NCI-H446 (cell line): ENCODE measurements around the gene CRTC2.
"Not testable (repeated sequence)": the region's sequence is repeated elsewhere in the genome, so short reads cannot be mapped to it uniquely, and the experiment has no call there.

Experiments used
- DNase-seq, 2 experiments: peaks; one replicate each; lab custom pipeline; 2025; lab: John Stamatoyannopoulos, UW

Gene CRTC2, protein sequence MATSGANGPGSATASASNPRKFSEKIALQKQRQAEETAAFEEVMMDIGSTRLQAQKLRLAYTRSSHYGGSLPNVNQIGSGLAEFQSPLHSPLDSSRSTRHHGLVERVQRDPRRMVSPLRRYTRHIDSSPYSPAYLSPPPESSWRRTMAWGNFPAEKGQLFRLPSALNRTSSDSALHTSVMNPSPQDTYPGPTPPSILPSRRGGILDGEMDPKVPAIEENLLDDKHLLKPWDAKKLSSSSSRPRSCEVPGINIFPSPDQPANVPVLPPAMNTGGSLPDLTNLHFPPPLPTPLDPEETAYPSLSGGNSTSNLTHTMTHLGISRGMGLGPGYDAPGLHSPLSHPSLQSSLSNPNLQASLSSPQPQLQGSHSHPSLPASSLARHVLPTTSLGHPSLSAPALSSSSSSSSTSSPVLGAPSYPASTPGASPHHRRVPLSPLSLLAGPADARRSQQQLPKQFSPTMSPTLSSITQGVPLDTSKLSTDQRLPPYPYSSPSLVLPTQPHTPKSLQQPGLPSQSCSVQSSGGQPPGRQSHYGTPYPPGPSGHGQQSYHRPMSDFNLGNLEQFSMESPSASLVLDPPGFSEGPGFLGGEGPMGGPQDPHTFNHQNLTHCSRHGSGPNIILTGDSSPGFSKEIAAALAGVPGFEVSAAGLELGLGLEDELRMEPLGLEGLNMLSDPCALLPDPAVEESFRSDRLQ

DNA sequence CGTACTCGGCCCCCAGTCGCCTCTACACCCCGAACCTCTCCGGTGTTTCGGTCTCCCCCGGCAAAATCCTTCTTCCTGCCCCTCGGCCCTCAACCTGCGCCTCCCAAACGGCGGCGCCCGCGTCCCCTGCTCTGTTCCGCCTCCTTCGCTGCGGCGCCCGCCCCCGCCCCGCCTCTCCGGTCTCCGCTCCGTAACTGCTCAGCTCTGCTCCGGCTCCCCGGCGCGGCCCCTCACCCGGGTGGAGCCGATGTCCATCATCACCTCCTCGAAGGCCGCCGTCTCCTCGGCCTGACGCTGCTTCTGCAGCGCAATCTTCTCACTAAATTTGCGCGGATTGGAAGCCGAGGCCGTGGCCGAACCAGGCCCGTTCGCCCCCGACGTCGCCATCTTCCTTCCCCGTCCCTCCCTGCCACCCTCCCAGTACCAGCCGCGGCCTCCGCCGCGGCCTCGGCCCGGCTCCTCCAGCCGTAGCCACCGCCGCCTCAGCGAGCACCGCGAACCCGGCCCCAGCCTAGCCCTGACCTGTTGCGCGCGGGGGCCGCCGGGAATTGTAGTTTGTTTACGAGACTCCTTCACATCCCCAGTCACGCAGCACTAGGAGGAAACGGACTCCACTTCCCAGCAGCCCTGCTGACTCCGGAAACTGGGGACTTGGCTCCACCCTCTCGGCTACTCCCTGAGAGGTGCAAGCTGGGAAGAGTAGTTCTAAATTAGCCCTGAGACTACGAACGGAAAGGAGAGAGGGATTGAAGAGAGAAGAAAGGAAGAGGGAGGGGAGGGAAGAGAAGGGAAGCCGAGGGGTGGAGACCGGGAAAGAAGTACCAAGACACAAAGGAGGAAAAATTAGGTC lies at the start of gene CRTC2:
TSS of gene CRTC2 (minus strand) at position 502 of the 850 bp plus-strand sequence. CDS start at position 387, 115 bp downstream.
- peak; percentile 98 for DNase-seq

DNA sequence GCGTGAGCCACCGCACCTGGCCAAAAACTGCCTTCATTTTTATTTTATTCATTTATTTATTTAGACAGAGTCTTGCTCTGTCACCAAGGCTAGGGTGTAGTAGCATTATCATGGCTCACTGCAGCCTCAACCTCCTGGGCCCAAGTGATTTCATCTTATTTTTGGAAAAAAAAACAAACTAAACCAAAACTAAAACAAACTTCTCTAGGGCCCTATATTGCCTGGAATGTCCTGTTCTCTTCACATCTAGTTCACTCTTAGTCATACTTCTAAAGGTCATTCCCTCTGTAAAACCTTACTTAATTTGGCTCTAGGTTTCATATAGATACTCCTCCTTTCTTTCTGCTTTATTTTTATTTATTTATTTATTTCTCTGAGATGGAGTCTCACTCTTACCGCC lies 47.7 kb upstream of the CRTC2 start:
- no peak for DNase-seq

DNA sequence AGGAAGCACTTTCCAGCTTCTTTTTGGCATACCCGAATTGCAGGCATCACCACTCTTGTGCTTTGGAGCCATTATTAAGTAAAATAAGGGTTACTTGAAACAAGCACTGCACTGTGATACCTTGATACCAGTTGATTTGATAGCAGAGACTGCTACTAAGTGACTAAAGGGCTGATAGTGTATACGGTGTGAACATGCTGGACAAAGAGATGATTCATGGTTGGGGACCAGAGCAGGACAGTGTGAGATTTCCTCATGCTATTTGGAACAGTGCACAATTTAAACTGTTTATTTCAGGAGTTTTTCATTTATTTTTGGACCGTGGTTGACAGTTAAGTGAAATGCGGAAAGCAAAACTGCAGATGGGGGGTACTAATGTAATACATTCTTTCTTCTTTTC lies 42.0 kb upstream of the CRTC2 start:
- DNase-seq = no peak

DNA sequence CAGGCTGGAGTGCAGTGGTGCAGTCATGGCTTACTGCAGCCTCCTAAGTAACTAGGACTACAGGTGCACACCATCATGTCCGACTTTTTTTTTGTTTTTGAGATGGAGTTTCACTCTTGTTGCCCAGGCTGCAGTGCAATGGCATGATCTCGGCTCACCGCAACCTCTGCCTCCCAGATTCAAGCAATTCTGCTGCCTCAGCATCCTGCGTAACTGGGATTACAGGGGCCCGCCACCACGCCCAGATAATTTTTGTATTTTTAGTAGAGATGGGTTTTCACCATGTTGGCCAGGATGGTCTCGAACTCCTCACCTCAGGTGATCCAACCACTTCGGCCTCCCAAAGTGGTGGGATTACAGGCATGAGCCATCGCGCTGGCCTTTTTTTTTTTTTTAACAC lies 38.5 kb upstream of the CRTC2 start:
- DNase-seq = not testable (repeated sequence)

DNA sequence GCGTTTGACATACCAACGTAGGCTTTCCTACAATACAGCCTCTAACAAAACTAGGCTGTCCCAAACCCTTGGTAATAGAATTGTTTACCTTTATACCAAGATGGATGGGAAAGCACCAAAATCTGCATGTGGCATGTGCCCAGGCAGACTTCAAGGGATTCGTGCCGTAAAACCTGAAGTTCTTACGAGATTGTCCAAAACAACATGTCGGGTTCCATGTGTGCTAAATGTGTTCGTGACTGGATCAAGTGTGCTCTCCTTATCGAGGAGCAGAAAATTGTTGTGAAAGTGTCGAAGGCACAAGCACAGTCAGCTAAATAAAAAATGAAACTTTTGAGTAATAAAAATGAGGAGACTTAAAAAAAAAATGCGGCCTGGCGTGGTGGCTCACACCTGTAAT lies 37.2 kb upstream of the CRTC2 start:
- no peak for DNase-seq

DNA sequence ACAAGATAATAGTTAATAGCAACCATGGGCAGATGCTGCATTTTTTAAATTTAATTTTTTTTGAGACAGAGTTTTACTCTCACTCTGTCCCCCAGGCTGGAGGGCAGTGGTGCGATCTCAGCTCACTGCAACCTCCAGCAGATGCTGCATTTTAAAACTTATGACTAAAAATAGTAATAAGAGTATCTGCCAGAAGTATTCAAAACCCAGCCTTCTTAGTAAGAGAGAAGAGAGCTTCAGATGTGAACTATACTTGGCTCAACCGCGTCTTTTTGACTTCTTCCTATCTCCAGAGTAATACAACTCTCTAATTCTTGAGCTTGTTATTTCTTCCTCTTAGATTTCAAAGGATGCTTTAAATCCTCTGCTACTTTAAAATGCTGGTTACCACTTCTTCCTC lies 36.8 kb upstream of the CRTC2 start:
- DNase-seq = no peak

DNA sequence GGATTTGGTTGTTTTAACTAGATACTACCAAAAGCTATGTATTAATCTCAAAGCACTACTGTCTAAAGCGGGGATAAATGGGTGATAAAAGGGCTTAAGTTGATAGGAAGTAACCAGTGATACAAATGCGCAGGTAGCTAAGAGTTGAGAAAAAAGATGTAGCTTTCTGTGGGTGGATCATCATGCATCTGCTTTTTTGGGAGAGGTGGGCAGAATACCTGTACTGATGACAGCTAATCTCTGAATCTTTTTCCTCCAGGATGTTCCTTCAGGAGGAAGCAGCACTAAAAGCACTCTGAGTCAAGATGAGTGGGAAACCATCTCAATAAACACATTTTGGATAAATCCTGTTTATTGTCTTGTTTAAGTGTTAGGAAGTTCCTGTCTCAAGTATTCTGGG lies 33.4 kb upstream of the CRTC2 start:
- no peak for DNase-seq

DNA sequence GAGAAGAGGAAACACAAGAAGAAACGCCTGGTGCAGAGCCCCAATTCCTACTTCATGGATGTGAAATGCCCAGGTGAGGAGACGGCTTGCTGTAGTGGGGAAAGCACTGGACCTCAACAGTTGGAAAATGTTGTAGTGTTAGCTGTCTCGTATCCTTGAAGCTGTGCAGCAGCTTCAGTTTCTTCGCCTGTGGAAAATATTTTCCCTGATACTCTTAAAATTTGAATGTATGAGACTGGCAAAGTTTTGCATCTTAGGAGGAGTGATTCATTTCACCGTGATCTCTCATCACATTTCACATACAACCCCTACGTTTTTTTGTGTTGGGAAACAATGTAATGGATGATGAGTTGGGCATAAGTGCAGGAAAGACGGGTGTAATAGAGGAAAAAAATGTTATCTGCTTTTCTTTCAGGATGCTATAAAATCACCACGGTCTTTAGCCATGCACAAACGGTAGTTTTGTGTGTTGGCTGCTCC lies 32.8 kb upstream of the CRTC2 start:
- DNase-seq = no peak

DNA sequence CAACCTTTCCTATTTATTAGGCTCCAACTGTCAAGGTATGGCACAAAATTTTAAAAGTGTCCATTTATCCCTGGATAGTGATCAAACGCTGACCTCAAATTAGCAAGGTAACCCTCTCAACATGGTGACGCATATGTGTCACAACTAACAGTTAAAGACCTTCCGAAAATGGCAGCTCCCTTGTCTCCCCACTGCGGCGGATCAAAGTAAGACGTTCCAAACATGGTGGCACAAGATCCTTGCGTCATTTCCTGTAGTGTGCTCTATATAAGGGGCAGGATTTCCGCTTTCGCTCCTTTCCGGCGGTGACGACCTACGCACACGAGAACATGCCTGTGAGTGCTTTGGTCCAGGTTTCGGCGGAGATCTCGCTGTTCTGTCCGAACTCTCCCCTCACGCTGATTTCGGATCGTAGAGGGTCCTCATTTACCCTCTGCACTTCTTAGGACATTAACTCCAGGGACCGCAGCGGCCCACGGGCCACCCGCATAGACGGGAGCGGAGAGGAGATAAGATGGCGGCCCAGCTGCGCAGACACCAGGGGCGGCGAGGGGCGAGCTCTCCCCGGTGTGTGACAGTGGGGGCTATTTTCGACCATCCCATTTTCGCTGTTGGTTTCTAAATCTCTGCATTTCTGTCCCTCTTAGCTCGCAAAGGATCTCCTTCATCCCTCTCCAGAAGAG lies 32.2 kb upstream of the CRTC2 start, which contains the start of gene RPS27:
TSS of gene RPS27 (plus strand) at position 295 of the 683 bp plus-strand sequence. CDS start at position 330, 35 bp downstream.
- DNase-seq = peak; percentile 99

DNA sequence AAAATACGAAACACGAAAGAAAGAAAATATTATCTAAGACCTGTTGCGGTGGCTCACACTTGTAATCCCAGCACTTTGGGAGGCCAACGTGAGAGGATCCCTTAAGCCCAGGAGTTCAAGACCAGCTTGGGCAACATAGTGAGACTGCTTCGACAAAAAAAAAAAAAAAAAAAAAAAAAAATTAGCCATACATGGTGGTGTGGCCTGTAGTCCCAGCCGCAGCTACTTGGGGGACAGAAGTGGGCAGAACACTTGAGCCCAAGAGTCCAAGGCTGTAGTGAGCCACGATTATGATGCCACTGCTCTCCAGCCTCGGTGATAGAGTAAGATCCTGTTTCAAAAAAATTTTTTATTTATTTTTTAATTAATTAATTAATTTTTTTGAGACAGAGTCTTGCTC lies 29.2 kb upstream of the CRTC2 start:
- no peak for DNase-seq

DNA sequence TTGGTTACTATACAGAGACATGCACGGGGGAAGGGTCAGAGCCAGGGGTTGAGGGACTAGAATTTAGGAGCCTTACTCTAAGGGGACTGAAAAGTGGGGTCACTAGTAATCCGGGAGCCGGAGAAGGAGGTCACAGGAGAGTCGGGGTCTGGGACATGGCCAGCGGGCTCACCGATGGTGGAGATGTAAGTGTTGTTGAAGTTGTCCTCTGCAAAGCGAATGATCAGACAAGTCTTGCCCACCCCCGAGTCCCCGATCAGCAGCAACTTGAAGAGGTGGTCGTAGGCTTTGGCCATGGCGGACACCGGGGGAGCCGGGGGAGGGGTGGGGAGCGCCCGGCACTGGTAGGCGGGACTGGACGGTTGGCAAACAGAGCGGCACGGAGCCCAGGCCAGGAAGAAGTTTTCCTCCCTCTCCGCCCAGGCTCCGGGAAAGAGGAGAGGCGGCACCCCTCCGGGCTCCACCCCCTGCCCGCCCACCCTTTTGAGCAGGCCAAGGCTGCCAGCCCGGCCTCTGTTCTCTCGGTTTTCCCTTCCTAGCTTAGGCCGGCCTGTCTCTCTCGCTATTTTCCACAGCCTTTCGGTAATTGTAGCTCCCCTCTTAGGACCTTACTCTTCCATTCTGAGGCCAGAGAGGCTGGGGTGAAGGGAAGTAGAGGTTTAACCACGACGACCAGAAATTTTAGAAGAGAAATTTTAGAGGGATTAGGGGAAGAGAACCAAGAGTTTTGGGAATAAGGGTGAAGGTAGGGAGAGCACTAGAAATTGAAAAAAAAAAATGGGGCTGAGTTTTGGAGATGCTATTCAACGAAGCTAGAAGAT lies 27.7 kb upstream of the CRTC2 start, which contains the start of gene RAB13:
TSS of gene RAB13 (minus strand) at position 399 of the 821 bp plus-strand sequence. CDS start at position 296, 103 bp downstream.
- peak; percentile 82 to 93 for DNase-seq

DNA sequence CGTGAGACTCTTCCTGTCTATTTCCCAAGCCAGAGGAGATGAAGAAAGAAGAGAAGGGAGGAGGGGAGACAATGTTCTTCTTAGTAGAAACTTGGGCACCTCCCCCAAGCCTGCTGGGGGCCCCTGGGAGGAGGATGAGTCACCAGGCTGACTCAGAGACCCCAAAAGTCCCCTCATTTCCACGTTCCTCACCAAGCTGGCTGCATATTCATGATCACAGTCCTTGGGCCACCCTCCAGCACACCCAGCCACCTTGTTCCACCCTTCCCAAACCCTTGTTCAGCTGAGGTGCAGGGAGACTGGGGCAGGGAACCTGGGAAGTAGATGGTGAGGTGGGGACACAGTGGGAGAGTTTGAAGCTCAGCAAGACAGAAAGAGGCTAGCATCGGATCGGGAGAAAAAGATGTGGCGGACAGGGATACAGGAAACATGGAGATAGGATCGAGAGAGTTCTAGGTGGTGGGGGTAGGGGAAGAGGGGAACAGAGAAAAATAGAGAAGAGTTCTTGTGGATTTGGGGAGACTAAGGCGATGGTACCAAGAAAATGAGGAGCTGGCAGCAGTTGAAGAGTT lies 27.0 kb upstream of the CRTC2 start:
- DNase-seq = no peak

DNA sequence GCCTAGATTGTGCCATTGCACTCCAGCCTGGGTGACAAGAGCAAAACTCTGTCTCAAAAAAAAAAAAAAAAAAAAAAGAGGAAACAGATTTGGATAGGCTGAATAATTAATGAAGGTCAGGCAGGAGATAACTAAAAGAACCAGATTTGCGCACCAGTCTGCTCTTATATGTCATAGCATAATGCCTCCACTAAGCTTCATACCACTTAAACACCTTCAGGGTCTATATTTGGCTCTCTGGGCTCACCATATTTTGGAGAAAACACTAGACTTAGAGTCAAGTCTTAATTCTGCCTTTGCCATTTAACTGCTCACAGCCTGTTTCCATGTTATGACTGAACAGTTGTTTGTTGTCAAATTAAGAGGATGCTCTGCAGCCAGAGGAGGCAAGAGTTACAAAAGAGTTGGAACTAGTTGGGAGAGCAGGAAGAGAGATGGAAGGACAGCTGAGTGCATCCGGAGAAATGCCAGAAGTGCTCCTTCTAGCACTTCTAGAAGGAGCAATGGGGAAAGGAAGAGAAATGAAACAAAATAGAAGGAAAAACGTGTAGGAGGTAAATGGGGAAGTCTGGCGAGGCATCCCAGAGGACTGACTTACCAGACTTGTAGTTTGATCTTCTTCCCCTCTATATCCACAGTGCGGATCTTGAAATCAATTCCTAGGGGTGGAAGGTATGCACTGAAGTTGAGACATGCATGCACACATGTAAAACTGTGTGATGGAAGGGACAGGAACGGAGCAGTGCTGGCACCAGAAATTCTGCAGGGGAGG lies 25.9 kb upstream of the CRTC2 start:
- DNase-seq = no peak

DNA sequence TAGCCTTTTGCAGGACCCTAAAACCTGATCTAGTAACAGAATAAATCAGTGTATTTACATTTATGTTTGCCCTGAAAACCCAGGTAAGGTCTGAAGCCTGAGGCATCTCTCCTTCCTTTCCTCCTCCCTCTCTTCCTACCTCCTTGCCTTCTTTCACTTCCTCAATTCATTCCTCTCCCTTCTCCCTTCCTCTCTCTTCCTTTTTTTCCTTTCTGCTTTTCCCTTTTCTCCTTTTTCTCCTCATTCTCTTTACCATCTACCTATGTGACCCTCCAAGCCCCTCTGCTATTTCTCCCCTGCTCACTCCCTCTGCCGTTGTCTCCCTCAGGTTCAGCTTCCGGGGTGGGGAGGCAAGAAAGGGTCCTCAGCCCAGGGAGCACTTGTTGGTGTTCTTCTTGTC lies 23.3 kb upstream of the CRTC2 start:
- DNase-seq = not testable (repeated sequence)

DNA sequence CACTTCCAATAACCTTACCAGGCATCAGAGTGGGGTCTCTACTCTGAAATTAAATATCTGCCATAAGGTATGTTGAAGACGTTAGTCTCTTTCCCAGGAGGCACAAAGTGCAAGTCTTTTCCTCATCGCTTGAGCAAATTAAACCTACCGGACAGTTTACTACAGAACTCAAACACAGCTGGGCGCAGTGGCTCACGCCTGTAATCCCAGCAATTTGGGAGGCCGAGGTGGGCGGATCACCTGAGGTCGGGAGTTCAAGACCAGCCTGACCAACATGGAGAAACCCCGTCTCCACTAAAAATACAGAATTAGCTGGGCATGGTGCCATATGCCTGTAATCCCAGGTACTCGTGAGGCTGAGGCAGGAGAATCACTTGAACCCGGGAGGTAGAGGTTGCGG lies 20.7 kb upstream of the CRTC2 start:
- DNase-seq = not testable (repeated sequence)

DNA sequence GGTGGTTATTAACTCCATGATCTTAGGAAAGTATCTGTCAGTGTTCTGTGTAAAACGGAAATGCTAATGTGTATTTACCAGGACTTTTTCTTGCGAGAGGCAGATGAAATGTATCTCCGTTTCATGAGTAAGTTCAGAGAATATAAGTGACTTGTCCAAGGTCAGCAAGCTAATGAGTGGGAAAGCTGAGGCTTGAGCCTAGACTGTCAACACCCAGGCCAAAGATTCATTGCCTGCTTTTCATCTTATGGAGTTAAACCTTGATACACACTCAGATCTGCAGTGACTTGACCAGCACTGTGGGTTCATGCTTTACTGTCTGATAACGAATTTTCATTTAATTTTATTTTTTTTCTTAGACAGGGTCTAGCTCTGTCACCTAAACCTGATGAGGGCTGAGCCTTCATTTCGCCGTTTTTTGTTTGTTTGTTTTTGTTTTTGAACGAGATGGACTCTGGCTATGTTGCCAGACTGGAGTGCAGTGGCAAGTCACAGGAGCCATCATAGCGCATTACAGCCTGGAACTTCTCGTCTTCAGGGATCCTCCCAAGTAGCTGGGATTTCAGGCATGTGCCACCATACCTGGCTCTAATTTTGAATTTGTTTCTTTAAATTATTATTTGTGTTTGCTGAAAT lies 20.0 kb upstream of the CRTC2 start:
- DNase-seq = no peak

DNA sequence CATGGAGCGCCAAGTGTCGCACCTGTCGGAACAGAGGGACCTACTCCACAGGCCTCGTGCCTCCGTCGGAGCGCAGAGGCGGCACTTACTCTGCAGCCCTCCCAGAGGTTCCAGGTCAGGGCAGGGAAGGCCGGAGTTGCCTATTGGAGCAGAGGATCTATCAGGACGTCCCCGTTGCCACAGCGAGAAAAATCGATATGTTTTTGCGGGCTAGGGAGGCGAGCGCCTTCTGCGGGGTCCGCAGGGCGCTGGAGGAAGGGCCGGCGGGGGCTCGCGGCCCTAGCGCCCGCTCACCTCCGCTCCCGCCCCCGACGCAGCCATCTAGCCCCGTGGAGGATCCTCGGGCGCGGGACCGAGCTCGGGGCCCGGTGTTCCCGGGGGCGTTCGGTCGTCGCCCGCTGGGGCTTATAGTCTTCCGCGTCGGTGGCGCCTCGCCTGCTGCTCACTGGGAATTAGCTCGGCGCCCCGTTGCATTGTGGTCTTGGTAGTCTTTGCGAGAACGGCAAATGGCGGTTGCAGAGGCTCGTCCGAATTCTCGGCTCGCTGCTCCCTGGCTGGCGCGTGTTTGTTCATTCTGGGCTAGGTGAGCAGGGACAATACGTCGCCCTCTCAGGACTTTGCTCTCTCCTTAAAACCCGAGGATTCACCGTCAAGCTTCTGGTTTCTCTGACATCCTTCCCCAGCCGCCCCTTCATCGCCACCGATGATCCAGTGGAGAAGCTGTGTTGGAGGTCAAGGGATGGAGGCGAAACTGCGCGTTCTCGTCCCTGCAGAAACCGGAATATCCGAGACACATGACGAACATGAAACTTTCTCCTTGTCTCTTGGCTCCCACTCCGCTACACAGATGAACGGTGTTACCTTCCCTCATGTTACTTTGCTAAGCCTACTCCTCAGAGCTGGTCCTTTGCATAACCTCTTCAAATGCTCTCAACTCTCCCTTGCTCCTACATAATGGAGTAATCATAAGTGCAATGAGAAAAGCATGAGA lies 19.1 kb upstream of the CRTC2 start, which contains the start of gene JTB:
TSS of gene JTB (minus strand) at position 425 of the 991 bp plus-strand sequence. CDS start at position 3, 422 bp downstream.
- DNase-seq = peak; percentile 53 to 81
